Measurements from ENCODE around the gene DNAI1.

DNA sequence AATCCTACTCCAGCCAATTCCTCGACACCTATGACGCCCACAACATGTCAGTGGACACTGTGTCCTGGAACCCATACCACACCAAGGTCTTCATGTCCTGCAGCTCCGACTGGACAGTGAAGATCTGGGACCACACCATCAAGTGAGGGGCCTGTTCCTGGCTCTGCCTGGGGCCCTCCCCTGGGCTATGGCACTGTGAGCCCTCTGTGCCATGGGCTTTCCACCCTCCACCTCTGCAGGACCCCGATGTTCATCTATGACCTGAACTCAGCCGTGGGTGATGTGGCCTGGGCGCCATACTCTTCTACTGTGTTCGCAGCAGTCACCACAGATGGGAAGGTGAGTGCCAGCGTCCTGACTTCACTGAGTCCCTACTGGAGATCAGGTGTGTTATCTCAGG is 55.8 kb downstream of the DNAI1 start:
- TF ChIP-seq TAF1 (IDR thresholded peaks at IDR 0.05; ENCODE audit: borderline replicate concordance, low read depth, low read length) (no peak), POLR2AphosphoS5 (IDR thresholded peaks at IDR 0.05; ENCODE audit: low read depth, low read length) (no peak), POLR2A (IDR thresholded peaks at IDR 0.05; ENCODE audit: low read depth, low read length) (no peak)

Data from GM12892 (cell line).